Panc1 (cell line): ENCODE data around the gene UPP1. TPM values are rescaled to one million over a fixed set of nuclear protein-coding genes. Genes with fewer than 3 reads are reported as not detected.
A peak's percentile ranks its signal among the peaks of the same experiment; 100 is the strongest.

Experiments
- ATAC-seq: fragments of 200-7000 bp; cut with Tn5 transposase; 2 replicates; pipeline ENCODE4 v1.9.1; 2020; ENCODE audit warnings: mild to moderate bottlenecking, moderate library complexity
- BruUV-seq: library from RNA; stranded (reverse); fragments of 400-500 nt; replicated peaks from 2 replicates; lab custom pipeline; 2021; lab: Mats Ljungman, UMichigan
- CTCF ChIA-PET: fragments of 300-600 bp; sonication (Branson Sonifier 250); formaldehyde crosslinking; loops from one replicate; lab custom pipeline; 2022; ENCODE audit warnings: antibody characterized with exemption; lab: Charles Lee
- POLR2A ChIA-PET: fragments of 300-600 bp; sonication (Branson Sonifier 250); formaldehyde crosslinking; loops from one replicate; lab custom pipeline; 2022; ENCODE audit warnings: antibody characterized with exemption; lab: Charles Lee
- DNase-seq: peaks from one replicate; pipeline ENCODE4 v3.0.0-alpha.2; 2010; ENCODE audit warnings: low read depth, low spot score
- H3K27ac ChIP-seq: 2 replicates; pipeline ENCODE4 v1.5.1; 2011; ENCODE audit warnings: mild to moderate bottlenecking, low read length, inconsistent platforms
- H3K27me3 ChIP-seq: fragments of 200-500 bp; sonication (Bioruptor generic); 2 replicates; pipeline ENCODE4 v1.6.0; 2014; ENCODE audit warnings: low read length, inconsistent platforms; ENCODE audit not compliant: control insufficient read depth, insufficient read depth
- H3K36me3 ChIP-seq: fragments of 200-500 bp; sonication (Bioruptor generic); 2 replicates; pipeline ENCODE4 v1.5.1; 2014; ENCODE audit warnings: inconsistent platforms, mild to moderate bottlenecking, low read length, moderate library complexity; ENCODE audit not compliant: control insufficient read depth, insufficient read depth
- H3K4me1 ChIP-seq: 2 replicates; pipeline ENCODE4 v1.5.1; 2011; ENCODE audit warnings: inconsistent platforms, mild to moderate bottlenecking, low read length, moderate library complexity; ENCODE audit not compliant: control insufficient read depth, insufficient read depth
- H3K4me3 ChIP-seq, 2 experiments: 2 replicates each; pipeline ENCODE4 v1.5.1; 2011 to 2012; ENCODE audit warnings: low read depth in 2 of 2, low read length in 2 of 2, mild to moderate bottlenecking in 2 of 2, inconsistent platforms in 1 of 2, moderate library complexity in 1 of 2
- H3K9me3 ChIP-seq: fragments of 200-500 bp; sonication (Bioruptor generic); 2 replicates; pipeline ENCODE4 v1.5.1; 2014; ENCODE audit warnings: low read depth, mild to moderate bottlenecking, inconsistent platforms, low read length, moderate library complexity; ENCODE audit not compliant: control insufficient read depth, insufficient read depth
- POLR2AphosphoS5 ChIP-seq: IDR thresholded peaks from 2 replicates; pipeline ENCODE4 v1.6.1; 2012; ENCODE audit warnings: mild to moderate bottlenecking, low read depth, low read length, moderate library complexity
- SIN3A ChIP-seq: IDR thresholded peaks from 2 replicates; pipeline ENCODE4 v1.6.1; 2012; ENCODE audit warnings: low read depth, mild to moderate bottlenecking, low read length, moderate library complexity, borderline replicate concordance; ENCODE audit not compliant: insufficient read depth
- TCF7L2 ChIP-seq: IDR thresholded peaks from 2 replicates; pipeline ENCODE4 v1.6.1; 2011; ENCODE audit warnings: mild to moderate bottlenecking, low read depth, low read length, inconsistent platforms
- in situ Hi-C: cut with HindIII; loops from 2 replicates; pipeline ENCODE4 v1.10.0; 2016; ENCODE audit warnings: low sequenced_read_pairs, low pct_unique_long_range_greater_than_20kb
- intact Hi-C: fragments of 100-400 bp; cut with micrococcal nuclease; formaldehyde crosslinking; loops from one replicate; pipeline ENCODE4 v1.10.0; 2022; ENCODE audit not compliant: unreplicated experiment
- total RNA-seq: library from RNA; stranded (reverse); gene quantifications from one replicate; pipeline ENCODE4 v1.2.1, GENCODE V29; 2021; ENCODE audit not compliant: unreplicated experiment
- TF ChIP-seq, protein P1 (sequence below): fragments of 450-650 bp; IDR thresholded peaks from 2 replicates; pipeline ENCODE4 v1.5.1; 2017; ENCODE audit warnings: mild to moderate bottlenecking
- TF ChIP-seq, protein P2 (sequence below), 2 experiments: IDR thresholded peaks; 2 replicates each; pipeline ENCODE4 v1.6.1; 2011 to 2012; ENCODE audit warnings: low read depth in 2 of 2, control low read depth in 1 of 2, low read length in 1 of 2, mild to moderate bottlenecking in 1 of 2, moderate library complexity in 1 of 2; ENCODE audit not compliant: insufficient read depth in 1 of 2

UPP1 gene
- total RNA-seq, 1 experiment from 2014 or later, result 331 TPM

DNA sequence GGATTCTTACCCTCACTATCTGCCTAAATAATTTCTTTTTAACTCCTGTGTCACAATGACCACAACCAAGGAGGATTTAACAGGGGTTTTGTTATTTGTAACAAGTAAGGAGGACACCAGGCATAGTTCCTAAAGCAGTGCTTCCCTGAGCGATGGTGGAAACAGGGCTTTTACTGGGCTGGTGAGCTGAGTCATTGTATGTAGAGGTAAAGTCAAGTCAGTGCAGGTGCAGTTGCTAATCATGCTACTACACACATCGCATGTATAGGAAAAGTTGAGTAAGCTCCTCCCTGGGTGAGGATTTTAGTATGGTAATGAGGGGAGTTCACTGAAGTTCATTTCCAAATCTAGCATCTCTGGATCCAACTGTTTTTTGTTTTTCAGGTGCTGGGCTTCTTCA lies 59.2 kb downstream of the UPP1 start:
- intact Hi-C loops, result no loop called here
- no peaks in the 10 kb centered on the region for H3K9me3 ChIP-seq
- no peaks in the 10 kb centered on the region for H3K36me3 ChIP-seq
- BruUV-seq, result no TSS peak
- CTCF ChIA-PET, result no interaction called here
- no peak for DNase-seq
- H3K4me1 ChIP-seq, result peaks cover 36% of the 10 kb centered on the region
- in situ Hi-C loops, result no loop called here
- TF ChIP-seq POLR2AphosphoS5 (no peak), SIN3A (no peak), TCF7L2 (no peak)
- TF ChIP-seq, protein P1, sequence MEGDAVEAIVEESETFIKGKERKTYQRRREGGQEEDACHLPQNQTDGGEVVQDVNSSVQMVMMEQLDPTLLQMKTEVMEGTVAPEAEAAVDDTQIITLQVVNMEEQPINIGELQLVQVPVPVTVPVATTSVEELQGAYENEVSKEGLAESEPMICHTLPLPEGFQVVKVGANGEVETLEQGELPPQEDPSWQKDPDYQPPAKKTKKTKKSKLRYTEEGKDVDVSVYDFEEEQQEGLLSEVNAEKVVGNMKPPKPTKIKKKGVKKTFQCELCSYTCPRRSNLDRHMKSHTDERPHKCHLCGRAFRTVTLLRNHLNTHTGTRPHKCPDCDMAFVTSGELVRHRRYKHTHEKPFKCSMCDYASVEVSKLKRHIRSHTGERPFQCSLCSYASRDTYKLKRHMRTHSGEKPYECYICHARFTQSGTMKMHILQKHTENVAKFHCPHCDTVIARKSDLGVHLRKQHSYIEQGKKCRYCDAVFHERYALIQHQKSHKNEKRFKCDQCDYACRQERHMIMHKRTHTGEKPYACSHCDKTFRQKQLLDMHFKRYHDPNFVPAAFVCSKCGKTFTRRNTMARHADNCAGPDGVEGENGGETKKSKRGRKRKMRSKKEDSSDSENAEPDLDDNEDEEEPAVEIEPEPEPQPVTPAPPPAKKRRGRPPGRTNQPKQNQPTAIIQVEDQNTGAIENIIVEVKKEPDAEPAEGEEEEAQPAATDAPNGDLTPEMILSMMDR, result no peak
- TF ChIP-seq, protein P2, sequence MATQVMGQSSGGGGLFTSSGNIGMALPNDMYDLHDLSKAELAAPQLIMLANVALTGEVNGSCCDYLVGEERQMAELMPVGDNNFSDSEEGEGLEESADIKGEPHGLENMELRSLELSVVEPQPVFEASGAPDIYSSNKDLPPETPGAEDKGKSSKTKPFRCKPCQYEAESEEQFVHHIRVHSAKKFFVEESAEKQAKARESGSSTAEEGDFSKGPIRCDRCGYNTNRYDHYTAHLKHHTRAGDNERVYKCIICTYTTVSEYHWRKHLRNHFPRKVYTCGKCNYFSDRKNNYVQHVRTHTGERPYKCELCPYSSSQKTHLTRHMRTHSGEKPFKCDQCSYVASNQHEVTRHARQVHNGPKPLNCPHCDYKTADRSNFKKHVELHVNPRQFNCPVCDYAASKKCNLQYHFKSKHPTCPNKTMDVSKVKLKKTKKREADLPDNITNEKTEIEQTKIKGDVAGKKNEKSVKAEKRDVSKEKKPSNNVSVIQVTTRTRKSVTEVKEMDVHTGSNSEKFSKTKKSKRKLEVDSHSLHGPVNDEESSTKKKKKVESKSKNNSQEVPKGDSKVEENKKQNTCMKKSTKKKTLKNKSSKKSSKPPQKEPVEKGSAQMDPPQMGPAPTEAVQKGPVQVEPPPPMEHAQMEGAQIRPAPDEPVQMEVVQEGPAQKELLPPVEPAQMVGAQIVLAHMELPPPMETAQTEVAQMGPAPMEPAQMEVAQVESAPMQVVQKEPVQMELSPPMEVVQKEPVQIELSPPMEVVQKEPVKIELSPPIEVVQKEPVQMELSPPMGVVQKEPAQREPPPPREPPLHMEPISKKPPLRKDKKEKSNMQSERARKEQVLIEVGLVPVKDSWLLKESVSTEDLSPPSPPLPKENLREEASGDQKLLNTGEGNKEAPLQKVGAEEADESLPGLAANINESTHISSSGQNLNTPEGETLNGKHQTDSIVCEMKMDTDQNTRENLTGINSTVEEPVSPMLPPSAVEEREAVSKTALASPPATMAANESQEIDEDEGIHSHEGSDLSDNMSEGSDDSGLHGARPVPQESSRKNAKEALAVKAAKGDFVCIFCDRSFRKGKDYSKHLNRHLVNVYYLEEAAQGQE (IDR thresholded peaks at IDR 0.05; ENCODE audit: insufficient read depth in 1 of 2, low read depth in 2 of 2, low read length in 1 of 2), result no peak
- H3K27ac ChIP-seq, result peak overlapping the region; percentile 79; the same call in 1 of the 2 replicates
- H3K4me3 ChIP-seq, result no peak overlapping the region
- no peaks in the 10 kb centered on the region; the same call in 1 of the 2 replicates for H3K27me3 ChIP-seq
- ATAC-seq, result no peak
- POLR2A ChIA-PET, result interaction anchor here (0.5 kb wide), 1 partner anchor 70 kb away, joined by 5 read pairs; no protein-coding TSS in a partner anchor

DNA sequence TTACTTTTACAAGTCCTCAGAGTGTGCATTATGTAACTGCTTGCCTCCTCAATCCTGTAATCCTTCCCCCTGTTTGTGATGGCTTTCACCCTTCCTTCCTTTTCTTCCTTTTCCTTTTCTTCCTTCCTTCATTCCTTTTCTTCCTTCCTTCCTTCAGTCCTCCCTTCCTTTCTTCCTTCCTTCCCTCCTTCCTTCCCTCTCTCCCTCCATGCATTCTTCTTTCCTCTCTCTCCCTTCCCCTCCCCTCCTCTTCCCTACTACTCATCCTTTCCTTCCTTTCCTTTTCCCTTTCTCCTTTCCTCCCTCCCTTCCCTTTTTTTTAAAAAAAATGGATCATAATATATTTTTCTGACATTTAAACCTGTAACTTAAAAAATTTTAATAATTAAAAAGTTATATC lies 60.0 kb downstream of the UPP1 start:
- no peak for DNase-seq
- in situ Hi-C loops (no loop called here), intact Hi-C loops (no loop called here)
- Histone ChIP-seq H3K36me3 (no peaks in the 10 kb centered on the region), H3K9me3 (no peaks in the 10 kb centered on the region), H3K4me3 (no peak overlapping the region), H3K27me3 (no peaks in the 10 kb centered on the region; the same call in 1 of the 2 replicates), H3K4me1 (peaks cover 29% of the 10 kb centered on the region), H3K27ac (peak overlapping the region; percentile 79)
- TF ChIP-seq POLR2AphosphoS5 (no peak), SIN3A (no peak), TCF7L2 (no peak)
- TF ChIP-seq, protein P2 (IDR thresholded peaks at IDR 0.05; ENCODE audit: insufficient read depth in 1 of 2, low read depth in 2 of 2, low read length in 1 of 2), result no peak
- TF ChIP-seq, protein P1, result no peak
- ATAC-seq, result no peak
- ChIA-PET POLR2A (no interaction called here), CTCF (no interaction called here)
- BruUV-seq, result no TSS peak
